Esophagus mucosa (tissue), 1 donor: Measurements from ENCODE around the gene FBXO41. TPM values are rescaled to one million over a fixed set of nuclear protein-coding genes. Genes with fewer than 3 reads are reported as not detected.

Experiments
- ATAC-seq: fragments of 200-7000 bp; cut with Tn5 transposase; one replicate; pipeline ENCODE4 v1.9.1; 2020
- total RNA-seq: library from RNA; stranded (reverse); gene quantifications from one replicate; pipeline ENCODE4 v1.2.4, GENCODE V29; 2023
- donor health status: DM: yes; HTN: yes; CAD: no.

The FBXO41 gene
- total RNA-seq, 1 donor from 2014 or later, result 0.92 TPM

GRCh38 chr2:73212448-73213176, 71.7 kb downstream of the FBXO41 start:
- ATAC-seq, result peak; percentile 76

GRCh38 chr2:73212098-73212447, 72.2 kb downstream of the FBXO41 start:
- no peak for ATAC-seq

DNA sequence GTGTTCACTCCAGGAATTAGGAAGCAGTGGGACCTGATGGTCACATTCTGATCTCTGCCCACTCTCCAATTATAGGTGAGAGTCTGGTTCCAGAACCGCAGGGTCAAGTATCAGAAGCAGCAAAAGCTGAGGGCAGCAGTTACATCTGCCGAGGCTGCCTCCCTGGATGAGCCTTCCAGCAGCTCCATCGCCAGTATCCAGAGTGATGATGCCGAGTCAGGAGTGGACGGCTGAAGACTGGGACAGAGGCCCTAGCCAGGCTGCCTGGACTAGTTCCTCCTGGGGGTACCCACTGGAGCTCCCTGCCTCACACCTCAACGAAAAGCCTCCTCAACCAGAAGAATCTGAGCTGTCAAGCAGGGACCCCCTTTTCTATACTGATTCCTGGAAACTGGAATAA, 73.6 kb downstream of the FBXO41 start:
- no peak for ATAC-seq

DNA sequence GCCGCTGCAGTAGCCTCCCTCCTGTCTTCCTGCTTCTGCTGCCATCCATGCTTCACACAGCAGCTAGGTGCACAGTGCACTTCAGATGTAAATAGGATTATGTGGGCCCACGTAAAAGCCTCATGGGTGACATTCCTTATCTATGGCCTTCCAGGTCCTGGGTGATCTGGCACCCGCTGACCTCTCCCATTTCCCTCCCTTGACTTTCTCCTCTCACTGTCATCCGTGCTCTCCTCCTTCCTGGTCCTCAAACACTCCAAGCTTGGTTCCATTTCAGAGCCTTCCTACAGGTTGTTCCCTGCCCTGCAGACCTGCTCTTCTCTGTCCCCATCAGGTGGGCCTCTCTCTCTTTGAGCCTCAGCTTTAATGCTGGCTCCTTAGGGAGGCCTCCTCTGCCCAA, 74.3 kb downstream of the FBXO41 start:
- ATAC-seq, result no peak

DNA sequence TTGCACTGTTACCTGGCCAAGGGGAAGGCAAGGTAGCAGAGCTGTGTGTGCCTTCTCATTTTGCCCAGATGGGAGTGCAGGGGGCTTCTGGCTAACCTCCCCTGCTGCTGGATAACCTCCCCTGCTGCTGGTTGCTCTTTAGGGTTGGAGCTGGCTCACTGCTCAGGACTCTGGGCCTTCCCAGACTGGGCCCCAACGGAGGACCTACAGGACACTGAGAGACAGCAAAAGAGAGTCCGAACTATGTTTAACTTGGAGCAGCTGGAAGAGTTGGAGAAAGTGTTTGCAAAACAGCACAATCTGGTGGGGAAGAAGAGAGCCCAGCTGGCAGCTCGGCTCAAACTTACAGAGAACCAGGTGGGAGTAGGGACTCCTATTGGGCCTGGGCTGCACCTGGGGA, 76.0 kb downstream of the FBXO41 start:
- no peak for ATAC-seq

DNA sequence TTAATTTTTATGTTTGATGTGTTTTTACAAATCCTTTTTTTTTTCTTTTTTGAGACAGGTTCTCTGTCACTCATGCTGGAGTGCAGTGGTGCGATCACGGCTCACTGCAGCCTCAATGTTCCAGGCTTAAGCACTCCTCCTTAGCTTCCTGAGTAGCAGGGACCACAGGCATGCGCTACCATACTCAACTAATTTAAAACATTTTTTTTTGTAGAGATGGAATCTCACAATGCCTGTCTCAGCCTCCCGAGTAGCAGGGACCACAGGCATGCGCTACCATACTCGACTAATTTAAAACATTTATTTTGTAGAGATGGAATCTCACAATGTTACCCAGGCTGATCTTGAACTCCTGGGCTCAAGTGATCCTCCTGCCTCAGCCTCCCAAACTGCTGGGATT, 78.7 kb downstream of the FBXO41 start:
- ATAC-seq, result no peak

Other genes with a start within 250 kb of the FBXO41 start
- 12.2 TPM for gene SFXN5, start 212.8 kb downstream of the FBXO41 start, total RNA-seq
- gene RAB11FIP5, start 171.5 kb downstream of the FBXO41 start, total RNA-seq, result 10.4 TPM
- gene NOTO, start 81.9 kb downstream of the FBXO41 start, total RNA-seq, result not detected
- 11.7 TPM for gene SMYD5, start 70.2 kb downstream of the FBXO41 start, total RNA-seq
- 19.0 TPM for gene PRADC1, start 51.2 kb downstream of the FBXO41 start, total RNA-seq
- 253 TPM for gene CCT7, start 50.2 kb downstream of the FBXO41 start, total RNA-seq
- not detected for gene EGR4, start 9.1 kb upstream of the FBXO41 start, total RNA-seq
- gene ALMS1, start 101.4 kb upstream of the FBXO41 start, total RNA-seq, result 6.7 TPM